ENCODE data around the gene DBH.
"Not testable (repeated sequence)": the region's sequence is repeated elsewhere in the genome, so short reads cannot be mapped to it uniquely, and the experiment has no call there.

DBH gene

GRCh38 chr9:133667759-133668450, 31.7 kb downstream of the DBH start:
- FAIRE-seq: no peak

GRCh38 chr9:133669182-133669801, 33.1 kb downstream of the DBH start:
- FAIRE-seq: no peak

- no peak for FAIRE-seq
Observed at GRCh38 chr9:133670466-133670865, 34.3 kb downstream of the DBH start.

GRCh38 chr9:133671371-133671770, 35.2 kb downstream of the DBH start:
- no peak for FAIRE-seq

- no peak for FAIRE-seq
Observed at GRCh38 chr9:133672503-133673257, 36.5 kb downstream of the DBH start.

DNA sequence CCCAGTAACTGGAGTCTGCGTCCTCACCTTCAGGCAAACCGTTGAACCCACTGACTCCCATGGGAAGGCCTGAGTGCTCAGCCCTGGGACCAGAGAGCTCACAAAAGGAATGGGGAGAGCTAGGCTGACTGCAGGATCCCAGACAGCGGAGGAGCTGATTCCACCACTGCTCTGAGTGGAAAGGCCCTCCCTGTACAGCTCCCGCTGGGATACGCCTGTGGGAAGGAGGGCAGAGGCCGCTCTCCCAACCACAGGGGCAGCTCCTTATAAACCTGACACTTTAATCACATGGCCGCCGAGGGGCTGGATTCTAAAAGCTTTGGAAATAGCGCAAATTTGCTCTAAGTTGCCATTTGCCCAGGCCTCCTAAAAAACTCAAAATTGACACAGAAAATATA, 37.1 kb downstream of the DBH start:
- FAIRE-seq: no peak

GRCh38 chr9:133674091-133674490, 37.9 kb downstream of the DBH start:
- no peak for FAIRE-seq

GRCh38 chr9:133675796-133676195, 39.6 kb downstream of the DBH start:
- not testable (repeated sequence) for FAIRE-seq

DNA sequence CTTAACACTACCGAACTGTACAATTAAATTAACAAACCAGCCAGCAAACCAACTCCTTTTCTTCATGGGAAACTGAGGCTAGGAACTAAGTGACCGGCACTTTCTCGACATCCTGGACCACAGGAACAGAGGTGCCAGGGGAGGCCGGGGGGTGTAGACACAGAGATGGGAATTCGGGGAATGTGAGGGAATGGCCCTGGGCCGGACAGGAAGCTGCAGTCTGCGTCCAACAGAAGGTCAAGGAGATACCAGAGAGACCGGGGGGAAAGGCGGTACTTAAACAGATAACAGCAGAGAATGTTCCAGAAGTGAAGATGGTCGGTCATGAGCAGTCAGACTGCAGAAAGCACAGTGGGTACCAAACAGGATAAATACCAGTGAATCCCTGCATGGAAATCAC, 40.3 kb downstream of the DBH start:
- FAIRE-seq: no peak

GRCh38 chr9:133677126-133678010, 41.2 kb downstream of the DBH start:
- FAIRE-seq: no peak

GRCh38 chr9:133679056-133679455, 42.9 kb downstream of the DBH start:
- FAIRE-seq: no peak

DNA sequence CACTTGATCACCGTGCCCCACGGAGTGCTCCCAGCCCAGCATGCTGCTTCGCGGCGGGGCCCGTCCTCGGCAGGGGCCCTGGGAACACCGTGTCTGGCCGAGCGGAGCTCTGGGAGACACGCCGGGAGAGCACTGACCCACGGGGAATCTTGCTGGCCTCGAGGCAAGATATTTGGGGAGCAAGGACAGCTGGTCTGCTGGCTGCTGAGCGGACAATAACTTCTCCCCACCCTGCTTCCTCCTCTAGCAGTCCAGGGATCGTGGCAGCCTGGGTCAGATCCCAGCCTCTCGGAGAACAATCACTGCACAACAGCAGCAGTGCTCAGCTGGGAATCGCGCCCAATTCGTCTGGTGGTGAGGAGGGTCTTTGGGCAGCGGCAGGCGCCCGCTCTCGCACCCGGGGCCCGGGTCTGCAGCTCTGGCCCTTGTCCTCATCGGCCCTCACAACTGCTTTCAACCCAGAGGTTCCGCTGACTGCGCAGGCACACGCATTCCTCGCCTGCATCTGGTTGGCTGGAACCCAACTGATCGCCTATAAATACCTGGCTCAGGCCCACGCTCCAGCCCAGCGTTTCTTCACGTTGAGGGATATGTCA, 43.4 kb downstream of the DBH start:
- FAIRE-seq: no peak

DNA sequence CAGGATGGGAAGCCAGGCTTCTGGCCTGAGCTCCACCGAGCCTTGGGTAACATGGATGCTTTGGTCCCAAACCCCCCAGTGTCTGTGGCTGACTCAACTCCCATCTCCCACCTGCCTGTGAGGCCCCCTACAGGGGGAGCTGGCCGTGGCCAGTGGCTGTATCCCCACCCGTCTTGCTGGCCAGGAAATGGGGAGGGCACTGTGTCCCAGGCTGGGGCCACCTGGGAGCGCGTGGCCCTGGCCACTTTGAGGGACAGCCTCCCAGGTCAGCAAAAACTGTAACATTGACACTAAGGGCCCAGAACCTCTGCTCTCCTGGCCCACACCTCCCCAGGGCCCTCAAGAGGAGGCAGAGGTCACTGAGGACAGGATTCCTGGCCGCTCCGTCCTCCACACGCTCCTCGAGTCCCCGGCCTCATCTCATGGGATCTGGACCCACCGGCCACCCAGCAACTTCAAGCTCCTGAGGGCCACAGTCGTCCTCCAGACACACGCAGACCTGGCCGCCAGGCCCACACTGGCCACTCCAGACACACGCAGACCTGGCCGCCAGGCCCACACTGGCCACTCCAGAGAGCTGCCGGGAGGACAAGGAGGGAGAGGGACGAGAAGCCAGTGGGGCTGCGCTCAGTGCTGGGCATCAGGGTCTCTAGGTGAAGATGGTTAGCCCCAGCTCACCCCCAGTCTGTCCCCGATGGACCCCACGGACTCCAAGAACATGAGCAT, 44.2 kb downstream of the DBH start:
- no peak for FAIRE-seq

GRCh38 chr9:133680976-133681657, 45.0 kb downstream of the DBH start:
- no peak for FAIRE-seq

DNA sequence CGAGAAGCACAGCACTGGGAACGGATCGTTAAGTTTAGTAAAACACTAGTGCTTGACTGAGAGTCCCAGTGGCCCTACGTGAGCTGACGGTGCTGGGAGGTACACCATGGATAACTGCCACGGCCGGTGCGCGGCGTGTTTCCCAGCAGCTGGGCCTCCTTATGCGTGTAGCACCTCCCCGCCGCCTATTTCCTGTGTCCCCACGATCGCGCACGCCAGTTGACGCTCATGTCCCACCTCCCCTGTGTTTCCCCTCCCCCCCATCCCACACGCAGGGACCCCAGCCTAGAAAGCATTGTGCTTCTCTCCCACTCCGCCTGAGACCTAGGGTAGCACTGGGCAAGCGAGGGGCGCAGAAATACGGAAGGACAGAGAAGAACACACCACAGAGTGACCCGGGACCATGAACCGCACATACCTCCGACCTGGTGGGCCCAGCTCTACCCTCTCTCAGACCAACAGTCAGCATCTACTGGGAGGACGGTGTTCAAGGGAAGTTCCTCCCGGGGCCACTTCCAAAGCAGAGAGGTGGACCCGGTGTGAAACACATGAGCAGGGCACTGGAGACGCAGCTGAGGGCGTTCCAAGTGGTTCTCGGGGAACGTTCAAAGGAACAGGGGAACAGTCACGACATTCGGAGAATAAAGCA, 45.6 kb downstream of the DBH start:
- no peak for FAIRE-seq

DNA sequence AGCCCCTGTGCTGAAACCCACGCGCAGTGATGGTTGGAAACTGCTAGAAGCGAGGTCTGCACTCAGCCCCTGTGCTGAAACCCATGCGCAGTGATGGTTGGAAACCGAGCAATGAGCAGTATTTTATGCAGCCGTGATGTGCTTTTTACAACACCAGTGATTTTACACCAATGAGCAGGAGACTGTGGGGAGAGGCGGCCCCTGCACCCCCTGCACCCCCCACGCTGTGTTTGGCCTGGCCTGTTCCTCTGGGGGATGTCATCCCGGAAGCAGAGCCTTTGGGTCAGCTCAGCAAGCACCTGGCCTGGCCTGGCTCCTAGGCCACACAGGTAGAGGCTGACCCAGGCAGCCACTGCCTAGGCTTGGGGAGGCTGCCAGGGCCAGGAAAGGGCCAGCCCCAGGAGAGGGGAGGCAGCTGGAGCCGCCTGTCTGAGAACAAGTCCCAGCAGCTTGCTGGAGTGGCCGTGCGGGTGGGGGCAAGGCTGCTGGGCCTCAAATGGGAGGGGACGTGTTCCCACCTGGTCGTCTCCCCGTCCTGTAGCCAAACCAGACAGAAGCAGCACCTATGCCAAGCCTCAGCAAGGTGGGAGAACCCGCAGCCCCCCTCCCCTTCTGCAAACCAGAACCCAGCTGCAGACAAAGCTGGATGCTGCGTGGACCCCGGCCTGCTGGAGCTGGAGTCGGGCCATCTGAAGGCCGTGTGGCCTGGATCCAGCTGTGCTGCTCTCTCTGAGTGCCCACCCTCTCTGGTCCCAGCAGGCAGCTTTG, 46.8 kb downstream of the DBH start:
- FAIRE-seq: no peak

DNA sequence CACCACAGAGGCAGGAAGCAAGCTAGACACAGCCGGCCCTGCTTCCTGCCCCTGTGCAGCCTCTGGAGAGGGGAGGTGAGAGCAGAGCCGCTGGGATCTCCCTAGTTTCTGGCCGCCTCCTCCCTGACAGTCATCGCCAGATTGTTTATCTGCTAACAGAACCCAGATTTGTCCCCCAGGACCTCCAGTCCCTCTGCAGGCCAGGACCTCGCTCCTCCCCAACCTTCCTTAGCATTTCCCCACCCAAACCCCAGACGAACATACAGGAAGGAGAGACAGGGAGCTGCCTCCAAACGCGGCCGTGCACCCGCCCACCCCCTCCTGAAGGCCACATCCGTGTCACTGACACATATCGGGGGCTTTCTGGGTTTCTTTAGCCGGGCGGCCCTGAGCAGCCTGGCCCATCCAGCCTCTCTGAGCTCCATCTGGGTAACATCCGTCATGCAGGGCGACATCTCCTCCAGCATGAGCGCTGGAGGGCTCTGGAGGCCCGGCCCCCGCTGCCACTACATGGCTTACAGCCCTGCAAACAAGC, 47.5 kb downstream of the DBH start:
- FAIRE-seq: no peak

GRCh38 chr9:133684121-133684935, 48.2 kb downstream of the DBH start:
- FAIRE-seq: no peak

GRCh38 chr9:133684936-133685361, 48.8 kb downstream of the DBH start:
- FAIRE-seq: no peak
